GM19467 (cell line): ENCODE measurements around the gene PTDSS2.
"Not testable (repeated sequence)": the region's sequence is repeated elsewhere in the genome, so short reads cannot be mapped to it uniquely, and the experiment has no call there.

Source experiments
- ATAC-seq: cut with Tn5 transposase; IDR thresholded peaks from one replicate; pipeline ENCODE4 v1.9.1; 2021; ENCODE audit warnings: mild to moderate bottlenecking, moderate library complexity; ENCODE audit not compliant: unreplicated experiment

PTDSS2 gene

GRCh38 chr11:449889-450808, at the start of gene PTDSS2:
Gene PTDSS2 (plus strand): TSS chr11:450279. CDS start chr11:450456, 177 bp downstream.
- ATAC-seq = peak; percentile 71

- not testable (repeated sequence) for ATAC-seq
These were observed 48.9 kb upstream of the PTDSS2 start for GRCh38 chr11:401196-401595.

- no peak for ATAC-seq
These were observed 46.9 kb upstream of the PTDSS2 start for GRCh38 chr11:403021-403760.

- no peak for ATAC-seq
These were observed 46.2 kb upstream of the PTDSS2 start for GRCh38 chr11:403761-404431.

- no peak for ATAC-seq
These were observed 45.4 kb upstream of the PTDSS2 start for GRCh38 chr11:404551-405264.

- no peak for ATAC-seq
These were observed 44.6 kb upstream of the PTDSS2 start for GRCh38 chr11:405323-405953.

- ATAC-seq = no peak
These were observed 43.9 kb upstream of the PTDSS2 start for GRCh38 chr11:405954-406795.

GRCh38 chr11:406796-407650, 43.1 kb upstream of the PTDSS2 start:
- peak; percentile 61 for ATAC-seq

- ATAC-seq = no peak
These were observed 42.4 kb upstream of the PTDSS2 start for GRCh38 chr11:407651-408123.

- ATAC-seq = no peak
These were observed 41.7 kb upstream of the PTDSS2 start for GRCh38 chr11:408154-409007.

- no peak for ATAC-seq
These were observed 41.0 kb upstream of the PTDSS2 start for GRCh38 chr11:409008-409599.

- ATAC-seq = no peak
These were observed 40.2 kb upstream of the PTDSS2 start for GRCh38 chr11:409600-410483.

- ATAC-seq = not testable (repeated sequence)
These were observed 39.4 kb upstream of the PTDSS2 start for GRCh38 chr11:410711-411110.

GRCh38 chr11:411520-411919, 38.6 kb upstream of the PTDSS2 start:
- not testable (repeated sequence) for ATAC-seq

GRCh38 chr11:412641-413119, 37.4 kb upstream of the PTDSS2 start:
- ATAC-seq = no peak
